CD4-positive, CD25-positive, alpha-beta regulatory T cell (primary cell): ENCODE data around the gene TMEM208. TPM values are rescaled to one million over a fixed set of nuclear protein-coding genes. Genes with fewer than 3 reads are reported as not detected.

ENCODE experiments used
- ATAC-seq, 2 donors: fragments of 150-1000 bp; cut with Tn5 transposase; one replicate each; pipeline ENCODE4 v1.10.0; 2021; ENCODE audit warnings: low read depth in 2 of 2, moderate number of reproducible peaks in 2 of 2, moderate library complexity in 1 of 2
- DNase-seq, 3 donors: peaks; one replicate each; pipeline versions ENCODE4 v3.0.0 to v3.0.0-alpha.2; 2012 to 2022; ENCODE audit warnings: mixed read lengths in 1 of 3
- H3K27ac ChIP-seq: one replicate; pipeline ENCODE4 v1.7.0; 2013; ENCODE audit warnings: mild to moderate bottlenecking, low read length; ENCODE audit not compliant: insufficient read depth, poor library complexity, severe bottlenecking
- H3K27me3 ChIP-seq: one replicate; pipeline ENCODE4 v1.7.0; 2013; ENCODE audit warnings: low read length; ENCODE audit not compliant: control insufficient read depth, insufficient read depth
- H3K36me3 ChIP-seq: one replicate; pipeline ENCODE4 v1.7.0; 2013; ENCODE audit warnings: mild to moderate bottlenecking, low read length, moderate library complexity; ENCODE audit not compliant: control insufficient read depth, insufficient read depth
- H3K4me1 ChIP-seq: 2 replicates; pipeline ENCODE4 v1.7.0; 2013; ENCODE audit warnings: mild to moderate bottlenecking, low read length; ENCODE audit not compliant: insufficient read depth, control insufficient read depth, poor library complexity, severe bottlenecking
- H3K4me3 ChIP-seq: one replicate; pipeline ENCODE4 v1.7.0; 2013; ENCODE audit warnings: low read depth, mild to moderate bottlenecking, low read length, moderate library complexity
- H3K9me3 ChIP-seq, 2 experiments: 1 replicate in 1 of 2; 2 replicates in 1 of 2; pipeline ENCODE4 v1.7.0; 2013; ENCODE audit warnings: low read length in 2 of 2, mild to moderate bottlenecking in 1 of 2, moderate library complexity in 1 of 2; ENCODE audit not compliant: control insufficient read depth in 2 of 2
- H3K27ac Mint-ChIP-seq, 3 donors: one replicate each; pipeline ENCODE4 v1.8.0; 2020 to 2022; ENCODE audit warnings: mild to moderate bottlenecking in 3 of 3, mixed read lengths in 3 of 3, moderate library complexity in 2 of 3
- H3K27me3 Mint-ChIP-seq: one replicate; pipeline ENCODE4 v1.8.0; 2022; ENCODE audit warnings: mild to moderate bottlenecking, mixed read lengths
- H3K36me3 Mint-ChIP-seq: one replicate; pipeline ENCODE4 v1.8.0; 2020; ENCODE audit warnings: mixed read lengths
- H3K4me1 Mint-ChIP-seq, 4 donors: one replicate each; pipeline ENCODE4 v1.8.0; 2020 to 2022; ENCODE audit warnings: mixed read lengths in 4 of 4, mild to moderate bottlenecking in 1 of 4
- H3K4me3 Mint-ChIP-seq, 4 donors: one replicate each; pipeline ENCODE4 v1.8.0; 2020 to 2022; ENCODE audit warnings: mild to moderate bottlenecking in 4 of 4, mixed read lengths in 4 of 4, moderate library complexity in 3 of 4
- H3K9me3 Mint-ChIP-seq, 7 donors: one replicate each; pipeline ENCODE4 v1.8.0; 2020 to 2022; ENCODE audit warnings: mixed read lengths in 7 of 7, mild to moderate bottlenecking in 3 of 7, moderate library complexity in 2 of 7
- polyA plus RNA-seq, 4 donors: library from polyadenylated mRNA; unstranded; fragments of 300-500 nt; fragmentation: Illumina TruSeq; gene quantifications; one replicate each; pipeline ENCODE4 v1.2.3, GENCODE V29; 2021
- total RNA-seq: library from RNA; stranded (reverse); gene quantifications from one replicate; pipeline ENCODE4 v1.2.3, GENCODE V29; 2022

Gene TMEM208
- total and polyA plus RNA-seq, 5 donors from 2014 or later = 31.0 to 141 (median 92.8) TPM

GRCh38 chr16:67264866-67265265 lies 37.9 kb downstream of the TMEM208 start:
- H3K27ac Mint-ChIP-seq = no peak overlapping the region
- H3K36me3 Mint-ChIP-seq = no peaks in the 10 kb centered on the region
- no peak overlapping the region for H3K27ac ChIP-seq
- H3K9me3 ChIP-seq = no peaks in the 10 kb centered on the region
- peaks cover 0 to 2% (median 0%) of the 10 kb centered on the region in 7 donors for H3K9me3 Mint-ChIP-seq
- H3K4me3 ChIP-seq = no peak overlapping the region
- no peaks in the 10 kb centered on the region for H3K27me3 ChIP-seq
- ATAC-seq = no peak
- H3K27me3 Mint-ChIP-seq = peaks cover 9% of the 10 kb centered on the region
- no peak for DNase-seq
- H3K4me3 Mint-ChIP-seq = no peak overlapping the region
- no peaks in the 10 kb centered on the region for H3K4me1 ChIP-seq
- H3K4me1 Mint-ChIP-seq = no peaks in the 10 kb centered on the region
- no peaks in the 10 kb centered on the region for H3K36me3 ChIP-seq

- Histone ChIP-seq H3K27ac (no peak overlapping the region), H3K9me3 (no peaks in the 10 kb centered on the region), H3K4me1 (no peaks in the 10 kb centered on the region), H3K4me3 (no peak overlapping the region), H3K36me3 (no peaks in the 10 kb centered on the region), H3K27me3 (no peaks in the 10 kb centered on the region)
- ATAC-seq = peak in 1 of 2 donors; percentile 25
- Mint-ChIP-seq H3K4me3 (no peak overlapping the region), H3K27ac (no peak overlapping the region), H3K9me3 (peaks cover 0 to 2% (median 0%) of the 10 kb centered on the region in 7 donors), H3K36me3 (no peaks in the 10 kb centered on the region), H3K27me3 (peaks cover 4% of the 10 kb centered on the region), H3K4me1 (no peaks in the 10 kb centered on the region)
- no peak for DNase-seq
Measured at GRCh38 chr16:67265834-67266233, 38.9 kb downstream of the TMEM208 start.

- H3K9me3 ChIP-seq = no peaks in the 10 kb centered on the region
- Mint-ChIP-seq H3K27ac (peak overlapping the region in 1 of 3 donors; percentile 20), H3K36me3 (no peaks in the 10 kb centered on the region), H3K4me1 (no peaks in the 10 kb centered on the region), H3K27me3 (no peaks in the 10 kb centered on the region), H3K4me3 (no peak overlapping the region), H3K9me3 (peaks cover 0 to 1% (median 0%) of the 10 kb centered on the region in 7 donors)
- no peak overlapping the region for H3K27ac ChIP-seq
- H3K4me1 ChIP-seq = no peaks in the 10 kb centered on the region
- ATAC-seq (no peak), DNase-seq (no peak)
- H3K4me3 ChIP-seq = no peak overlapping the region
- no peaks in the 10 kb centered on the region for H3K36me3 ChIP-seq
- no peaks in the 10 kb centered on the region for H3K27me3 ChIP-seq
Measured at GRCh38 chr16:67268136-67268579, 41.2 kb downstream of the TMEM208 start.

- Mint-ChIP-seq H3K4me1 (peaks cover 0 to 5% (median 0%) of the 10 kb centered on the region in 4 donors), H3K27ac (no peak overlapping the region), H3K4me3 (no peak overlapping the region), H3K36me3 (no peaks in the 10 kb centered on the region), H3K27me3 (no peaks in the 10 kb centered on the region), H3K9me3 (no peaks in the 10 kb centered on the region)
- no peaks in the 10 kb centered on the region for H3K27me3 ChIP-seq
- no peak overlapping the region for H3K4me3 ChIP-seq
- no peaks in the 10 kb centered on the region for H3K4me1 ChIP-seq
- no peak overlapping the region for H3K27ac ChIP-seq
- ATAC-seq (no peak), DNase-seq (no peak)
- H3K36me3 ChIP-seq = no peaks in the 10 kb centered on the region
- H3K9me3 ChIP-seq = no peaks in the 10 kb centered on the region
Measured at GRCh38 chr16:67269766-67270165, 42.8 kb downstream of the TMEM208 start.

- peaks cover 0 to 5% (median 0%) of the 10 kb centered on the region in 4 donors for H3K4me1 Mint-ChIP-seq
- no peaks in the 10 kb centered on the region for H3K27me3 ChIP-seq
- H3K9me3 ChIP-seq = no peaks in the 10 kb centered on the region
- no peak overlapping the region for H3K27ac ChIP-seq
- no peaks in the 10 kb centered on the region for H3K4me1 ChIP-seq
- ATAC-seq (no peak), DNase-seq (no peak)
- H3K4me3 Mint-ChIP-seq = peak overlapping the region in 1 of 4 donors; percentile 83
- H3K4me3 ChIP-seq = no peak overlapping the region
- H3K27me3 Mint-ChIP-seq = no peaks in the 10 kb centered on the region
- H3K36me3 ChIP-seq = no peaks in the 10 kb centered on the region
- H3K36me3 Mint-ChIP-seq = no peaks in the 10 kb centered on the region
- H3K9me3 Mint-ChIP-seq = no peaks in the 10 kb centered on the region
- no peak overlapping the region for H3K27ac Mint-ChIP-seq
Measured at GRCh38 chr16:67270931-67271338, 44.0 kb downstream of the TMEM208 start.

- Histone ChIP-seq H3K27ac (no peak overlapping the region), H3K27me3 (no peaks in the 10 kb centered on the region), H3K36me3 (peaks cover 2% of the 10 kb centered on the region), H3K4me3 (no peak overlapping the region), H3K4me1 (no peaks in the 10 kb centered on the region), H3K9me3 (no peaks in the 10 kb centered on the region)
- no peaks in the 10 kb centered on the region for H3K27me3 Mint-ChIP-seq
- no peaks in the 10 kb centered on the region for H3K9me3 Mint-ChIP-seq
- H3K36me3 Mint-ChIP-seq = no peaks in the 10 kb centered on the region
- DNase-seq = no peak
- no peak overlapping the region for H3K4me3 Mint-ChIP-seq
- H3K4me1 Mint-ChIP-seq = peaks cover under 1 to 5% (median 1%) of the 10 kb centered on the region in 4 donors
- H3K27ac Mint-ChIP-seq = no peak overlapping the region
- no peak for ATAC-seq
Measured at GRCh38 chr16:67271446-67271845, 44.5 kb downstream of the TMEM208 start.

- H3K27me3 Mint-ChIP-seq = no peaks in the 10 kb centered on the region
- ATAC-seq (no peak), DNase-seq (no peak)
- peak overlapping the region in 1 of 4 donors; percentile 58 for H3K4me3 Mint-ChIP-seq
- no peak overlapping the region for H3K4me3 ChIP-seq
- H3K27ac ChIP-seq = no peak overlapping the region
- H3K4me1 Mint-ChIP-seq = peaks cover 4 to 17% (median 8%) of the 10 kb centered on the region in 4 donors
- H3K9me3 Mint-ChIP-seq = no peaks in the 10 kb centered on the region
- no peak overlapping the region for H3K27ac Mint-ChIP-seq
- no peaks in the 10 kb centered on the region for H3K36me3 Mint-ChIP-seq
- peaks cover 3% of the 10 kb centered on the region for H3K36me3 ChIP-seq
- H3K27me3 ChIP-seq = no peaks in the 10 kb centered on the region
- H3K4me1 ChIP-seq = peaks cover 26% of the 10 kb centered on the region
- no peaks in the 10 kb centered on the region for H3K9me3 ChIP-seq
Measured at GRCh38 chr16:67275321-67275720, 48.4 kb downstream of the TMEM208 start.

GRCh38 chr16:67277294-67277998 lies 50.5 kb downstream of the TMEM208 start:
- Histone ChIP-seq H3K36me3 (peaks cover 3% of the 10 kb centered on the region), H3K27ac (no peak overlapping the region), H3K27me3 (no peaks in the 10 kb centered on the region), H3K4me3 (no peak overlapping the region), H3K9me3 (no peaks in the 10 kb centered on the region), H3K4me1 (peaks cover 26% of the 10 kb centered on the region)
- Mint-ChIP-seq H3K4me1 (peaks cover 4 to 17% (median 8%) of the 10 kb centered on the region in 4 donors), H3K9me3 (no peaks in the 10 kb centered on the region), H3K27me3 (no peaks in the 10 kb centered on the region), H3K36me3 (no peaks in the 10 kb centered on the region), H3K4me3 (peak overlapping the region; percentile 61 to 77 (median 71)), H3K27ac (peak overlapping the region; percentile 11 to 92 (median 75))
- no peak for ATAC-seq
- DNase-seq = no peak
